ENCODE results near the gene DAPK3. TPM values are rescaled to one million over a fixed set of nuclear protein-coding genes. Genes with fewer than 3 reads are reported as not detected.

Gene DAPK3
- total RNA-seq, 4 donors from 2014 or later, result 54.6 to 89.0 (median 82.3) TPM

- in situ Hi-C loops (cut with MboI; ENCODE audit: low pct_ligation_motif_present in 1 of 4, low pct_unique_long_range_greater_than_20kb in 1 of 4, low sequenced_read_pairs in 3 of 4) (loop anchor here in 1 of 4 donors (25.0 kb wide), 1 partner anchor 161 kb away; no protein-coding TSS in a partner anchor), intact Hi-C loops (cut with DNase I; ENCODE audit: low total_unique reads) (no loop called here)
- 91% methylated on average over 28 of the region's 29 CpGs; no CpG with 5 or more reads in 1 of the 2 donors for WGBS, 2 donors (ENCODE audit: low coverage in 1 of 2)
- H3K27me3 ChIP-seq, result no peaks in the 10 kb centered on the region
- TF ChIP-seq POLR2AphosphoS5 (IDR thresholded peaks at IDR 0.05), result peak in 1 of 3 donors; percentile 40
- TF ChIP-seq, protein P1, sequence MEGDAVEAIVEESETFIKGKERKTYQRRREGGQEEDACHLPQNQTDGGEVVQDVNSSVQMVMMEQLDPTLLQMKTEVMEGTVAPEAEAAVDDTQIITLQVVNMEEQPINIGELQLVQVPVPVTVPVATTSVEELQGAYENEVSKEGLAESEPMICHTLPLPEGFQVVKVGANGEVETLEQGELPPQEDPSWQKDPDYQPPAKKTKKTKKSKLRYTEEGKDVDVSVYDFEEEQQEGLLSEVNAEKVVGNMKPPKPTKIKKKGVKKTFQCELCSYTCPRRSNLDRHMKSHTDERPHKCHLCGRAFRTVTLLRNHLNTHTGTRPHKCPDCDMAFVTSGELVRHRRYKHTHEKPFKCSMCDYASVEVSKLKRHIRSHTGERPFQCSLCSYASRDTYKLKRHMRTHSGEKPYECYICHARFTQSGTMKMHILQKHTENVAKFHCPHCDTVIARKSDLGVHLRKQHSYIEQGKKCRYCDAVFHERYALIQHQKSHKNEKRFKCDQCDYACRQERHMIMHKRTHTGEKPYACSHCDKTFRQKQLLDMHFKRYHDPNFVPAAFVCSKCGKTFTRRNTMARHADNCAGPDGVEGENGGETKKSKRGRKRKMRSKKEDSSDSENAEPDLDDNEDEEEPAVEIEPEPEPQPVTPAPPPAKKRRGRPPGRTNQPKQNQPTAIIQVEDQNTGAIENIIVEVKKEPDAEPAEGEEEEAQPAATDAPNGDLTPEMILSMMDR (IDR thresholded peaks at IDR 0.05), result no peak
- peaks cover 0 to 3% (median 1%) of the 10 kb centered on the region in 4 donors for H3K4me1 ChIP-seq
- no peak overlapping the region for H3K4me3 ChIP-seq
- H3K36me3 ChIP-seq, result peaks cover 0 to 61% (median 30%) of the 10 kb centered on the region in 4 donors
- H3K9me3 ChIP-seq, result no peaks in the 10 kb centered on the region
- no peak for DNase-seq
- no peak overlapping the region for H3K27ac ChIP-seq
Observed at GRCh38 chr19:3976495-3977241, 5.8 kb upstream of the DAPK3 start.

GRCh38 chr19:3975637-3976087, 4.8 kb upstream of the DAPK3 start:
- H3K36me3 ChIP-seq, result peaks cover 0 to 51% (median 24%) of the 10 kb centered on the region in 4 donors
- H3K9me3 ChIP-seq, result no peaks in the 10 kb centered on the region
- H3K4me3 ChIP-seq, result no peak overlapping the region
- in situ Hi-C loops (cut with MboI; ENCODE audit: low pct_ligation_motif_present in 1 of 4, low pct_unique_long_range_greater_than_20kb in 1 of 4, low sequenced_read_pairs in 3 of 4), result loop anchor here in 1 of 4 donors (25.0 kb wide), 1 partner anchor 162 kb away; no protein-coding TSS in a partner anchor
- H3K4me1 ChIP-seq, result peaks cover 0 to 8% (median 6%) of the 10 kb centered on the region in 4 donors
- TF ChIP-seq POLR2A (IDR thresholded peaks at IDR 0.05), result no peak
- peak in 1 of 3 donors; percentile 23 for TF ChIP-seq POLR2AphosphoS5 (IDR thresholded peaks at IDR 0.05)
- TF ChIP-seq, protein P1 (IDR thresholded peaks at IDR 0.05), result no peak
- no peak for TF ChIP-seq EP300 (IDR thresholded peaks at IDR 0.05; ENCODE audit: low read depth)
- no peaks in the 10 kb centered on the region for H3K27me3 ChIP-seq
- no peak for DNase-seq
- intact Hi-C loops (cut with DNase I; ENCODE audit: low total_unique reads), result no loop called here
- no peak overlapping the region for H3K27ac ChIP-seq
- 17 to 87% methylated on average over 1 to 14 of the region's 14 CpGs for WGBS, 2 donors (ENCODE audit: low coverage in 1 of 2)

DNA sequence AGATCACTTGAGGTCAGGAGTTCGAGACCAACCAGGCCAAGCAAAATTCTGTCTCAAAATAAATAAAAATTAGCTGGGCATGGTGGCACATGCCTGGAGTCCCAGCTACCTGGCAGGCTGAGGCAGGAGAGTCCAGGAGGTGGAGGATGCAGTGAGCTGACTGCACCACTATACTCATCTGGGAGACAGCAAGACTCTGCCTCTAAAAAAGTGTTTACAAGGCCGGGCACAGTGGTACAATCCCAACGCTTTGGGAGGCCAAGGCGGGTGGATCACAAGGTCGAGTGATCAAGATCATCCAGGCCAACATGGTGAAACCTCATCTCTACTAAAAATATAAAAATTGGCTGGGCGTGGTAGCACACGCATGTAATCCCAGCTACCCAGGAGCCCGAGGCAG, 4.2 kb upstream of the DAPK3 start:
- WGBS, 2 donors (ENCODE audit: low coverage in 1 of 2), result 78 to 83% methylated on average over 5 to 8 of the region's 8 CpGs
- in situ Hi-C loops (cut with MboI; ENCODE audit: low pct_ligation_motif_present in 1 of 4, low pct_unique_long_range_greater_than_20kb in 1 of 4, low sequenced_read_pairs in 3 of 4), result loop anchor here in 1 of 4 donors (25.0 kb wide), 1 partner anchor 162 kb away; no protein-coding TSS in a partner anchor
- peaks cover 0 to 10% (median 7%) of the 10 kb centered on the region in 4 donors for H3K4me1 ChIP-seq
- no peak overlapping the region for H3K4me3 ChIP-seq
- DNase-seq, result no peak
- H3K27me3 ChIP-seq, result no peaks in the 10 kb centered on the region
- intact Hi-C loops (cut with DNase I; ENCODE audit: low total_unique reads), result no loop called here
- TF ChIP-seq POLR2AphosphoS5 (IDR thresholded peaks at IDR 0.05) (peak in 1 of 3 donors; percentile 24), POLR2A (IDR thresholded peaks at IDR 0.05) (peak; percentile 15), EP300 (IDR thresholded peaks at IDR 0.05; ENCODE audit: low read depth) (no peak)
- TF ChIP-seq, protein P1 (IDR thresholded peaks at IDR 0.05), result no peak
- no peak overlapping the region for H3K27ac ChIP-seq
- no peaks in the 10 kb centered on the region for H3K9me3 ChIP-seq
- peaks cover 0 to 46% (median 21%) of the 10 kb centered on the region in 4 donors for H3K36me3 ChIP-seq

- no peaks in the 10 kb centered on the region for H3K9me3 ChIP-seq
- no peak for DNase-seq
- intact Hi-C loops (cut with DNase I; ENCODE audit: low total_unique reads), result no loop called here
- H3K27ac ChIP-seq, result peak overlapping the region; percentile 96 to 99 (median 98)
- H3K4me1 ChIP-seq, result peaks cover 38 to 57% (median 54%) of the 10 kb centered on the region in 4 donors
- 0 to 2% methylated on average over 9 to 20 of the region's 22 CpGs for WGBS, 2 donors (ENCODE audit: low coverage in 1 of 2)
- no peaks in the 10 kb centered on the region for H3K36me3 ChIP-seq
- in situ Hi-C loops (cut with MboI; ENCODE audit: low pct_ligation_motif_present in 1 of 4, low pct_unique_long_range_greater_than_20kb in 1 of 4, low sequenced_read_pairs in 3 of 4), result no loop called here
- peak overlapping the region; percentile 86 to 97 (median 96) for H3K4me3 ChIP-seq
- H3K27me3 ChIP-seq, result no peaks in the 10 kb centered on the region
- no peak for TF ChIP-seq POLR2AphosphoS5 (IDR thresholded peaks at IDR 0.05)
- no peak for TF ChIP-seq EP300 (IDR thresholded peaks at IDR 0.05; ENCODE audit: low read depth)
- no peak for TF ChIP-seq POLR2A (IDR thresholded peaks at IDR 0.05)
- TF ChIP-seq, protein P1 (IDR thresholded peaks at IDR 0.05), result no peak
Observed at GRCh38 chr19:3970313-3970807, 539 bp downstream of the DAPK3 start.

All from transverse colon (tissue), 4 donors.